K562 treated with DMSO at 1 percent for 12 hours (cell line): ENCODE data around the gene PNKD. TPM values are rescaled to one million over a fixed set of nuclear protein-coding genes. Genes with fewer than 3 reads are reported as not detected.

Source experiments
- total RNA-seq: library from RNA; unstranded; fragments of 300-600 nt; gene quantifications from 2 replicates; pipeline ENCODE4 v1.2.3, GENCODE V29; 2022; ENCODE audit not compliant: insufficient read depth

The PNKD gene, protein sequence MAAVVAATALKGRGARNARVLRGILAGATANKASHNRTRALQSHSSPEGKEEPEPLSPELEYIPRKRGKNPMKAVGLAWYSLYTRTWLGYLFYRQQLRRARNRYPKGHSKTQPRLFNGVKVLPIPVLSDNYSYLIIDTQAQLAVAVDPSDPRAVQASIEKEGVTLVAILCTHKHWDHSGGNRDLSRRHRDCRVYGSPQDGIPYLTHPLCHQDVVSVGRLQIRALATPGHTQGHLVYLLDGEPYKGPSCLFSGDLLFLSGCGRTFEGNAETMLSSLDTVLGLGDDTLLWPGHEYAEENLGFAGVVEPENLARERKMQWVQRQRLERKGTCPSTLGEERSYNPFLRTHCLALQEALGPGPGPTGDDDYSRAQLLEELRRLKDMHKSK
- total RNA-seq, result 49.2 and 57.8 TPM in 2 replicates

DNA sequence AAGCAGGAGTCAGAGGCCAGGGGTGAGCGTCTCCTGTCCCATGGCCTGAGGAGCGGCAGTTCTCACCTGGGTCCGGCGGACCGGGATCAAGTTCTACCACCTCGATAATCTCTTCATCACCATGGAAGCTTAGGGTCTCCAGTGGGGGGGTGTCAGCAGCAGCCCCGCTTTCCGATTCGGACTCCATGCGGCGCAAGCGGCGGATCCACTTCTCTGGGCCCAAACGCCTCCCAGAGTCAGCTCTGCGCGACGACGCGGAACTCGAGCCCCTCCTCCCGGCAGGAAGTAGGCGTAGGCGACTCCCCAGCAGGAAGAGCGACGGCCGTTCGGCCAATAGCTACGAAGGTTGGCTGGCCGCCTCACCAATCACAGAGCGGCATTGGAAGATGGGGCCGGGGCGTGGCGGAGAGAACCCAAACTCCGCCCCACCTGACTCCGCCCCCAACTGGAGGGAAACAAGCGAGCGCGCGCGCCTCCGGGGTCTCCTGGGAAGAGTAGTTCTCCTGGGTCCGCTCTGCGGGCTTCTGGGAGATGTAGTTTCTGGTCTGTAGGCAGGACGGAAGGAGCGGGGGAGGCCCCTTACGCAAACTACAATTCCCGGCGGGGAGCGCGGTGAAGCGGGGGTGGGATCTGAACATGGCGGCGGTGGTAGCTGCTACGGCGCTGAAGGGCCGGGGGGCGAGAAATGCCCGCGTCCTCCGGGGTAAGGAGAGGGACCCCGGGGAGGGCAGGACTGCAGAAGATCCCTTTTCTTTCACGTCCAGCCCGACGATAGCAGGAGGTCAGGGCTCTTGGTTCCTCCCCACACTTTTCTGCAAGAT, at the start of gene PNKD, which contains the start of gene AAMP:
PNKD (plus strand) TSS at position 620 of the 821 bp plus-strand sequence; CDS start at position 637, 17 bp downstream.
AAMP (minus strand) TSS at position 238 of the 821 bp plus-strand sequence; CDS start at position 187, 51 bp downstream.

DNA sequence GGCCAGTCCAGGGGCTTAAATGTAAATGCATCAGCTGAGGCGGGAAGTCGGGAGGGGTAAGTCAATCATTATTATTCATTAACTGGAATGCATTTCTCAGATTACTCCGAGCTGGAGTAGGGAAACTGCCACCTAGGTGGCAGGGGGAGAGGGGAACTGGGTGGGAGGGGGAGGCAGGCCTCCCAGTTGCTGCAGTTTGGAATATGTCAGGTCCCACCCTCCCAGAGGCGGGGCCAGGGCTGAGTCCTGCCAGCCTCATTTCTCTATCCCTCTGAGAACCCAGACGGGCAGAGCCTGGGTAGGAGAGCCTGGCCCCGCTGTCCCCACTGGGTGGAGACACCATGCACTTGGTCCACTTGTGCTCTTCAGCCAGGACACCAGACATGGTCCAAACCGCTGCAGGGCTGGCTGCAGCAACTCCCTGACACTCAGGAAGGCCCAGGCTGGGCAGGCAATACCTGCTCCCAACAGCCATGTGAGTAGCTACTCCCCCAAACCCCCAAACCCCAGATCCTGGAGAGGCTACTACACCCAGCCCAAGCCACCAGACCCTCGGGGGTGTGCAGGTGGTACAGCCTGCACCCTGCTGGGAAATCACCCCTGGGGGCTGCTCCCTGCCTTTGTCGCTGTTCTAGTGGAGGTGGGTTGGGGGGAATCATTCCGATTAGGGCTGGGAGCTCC, 9.4 kb upstream of the PNKD start, which contains the start of gene GPBAR1:
GPBAR1 (plus strand) TSS at position 274 of the 681 bp plus-strand sequence. CDS start 1,710 bp downstream, outside the sequence.

DNA sequence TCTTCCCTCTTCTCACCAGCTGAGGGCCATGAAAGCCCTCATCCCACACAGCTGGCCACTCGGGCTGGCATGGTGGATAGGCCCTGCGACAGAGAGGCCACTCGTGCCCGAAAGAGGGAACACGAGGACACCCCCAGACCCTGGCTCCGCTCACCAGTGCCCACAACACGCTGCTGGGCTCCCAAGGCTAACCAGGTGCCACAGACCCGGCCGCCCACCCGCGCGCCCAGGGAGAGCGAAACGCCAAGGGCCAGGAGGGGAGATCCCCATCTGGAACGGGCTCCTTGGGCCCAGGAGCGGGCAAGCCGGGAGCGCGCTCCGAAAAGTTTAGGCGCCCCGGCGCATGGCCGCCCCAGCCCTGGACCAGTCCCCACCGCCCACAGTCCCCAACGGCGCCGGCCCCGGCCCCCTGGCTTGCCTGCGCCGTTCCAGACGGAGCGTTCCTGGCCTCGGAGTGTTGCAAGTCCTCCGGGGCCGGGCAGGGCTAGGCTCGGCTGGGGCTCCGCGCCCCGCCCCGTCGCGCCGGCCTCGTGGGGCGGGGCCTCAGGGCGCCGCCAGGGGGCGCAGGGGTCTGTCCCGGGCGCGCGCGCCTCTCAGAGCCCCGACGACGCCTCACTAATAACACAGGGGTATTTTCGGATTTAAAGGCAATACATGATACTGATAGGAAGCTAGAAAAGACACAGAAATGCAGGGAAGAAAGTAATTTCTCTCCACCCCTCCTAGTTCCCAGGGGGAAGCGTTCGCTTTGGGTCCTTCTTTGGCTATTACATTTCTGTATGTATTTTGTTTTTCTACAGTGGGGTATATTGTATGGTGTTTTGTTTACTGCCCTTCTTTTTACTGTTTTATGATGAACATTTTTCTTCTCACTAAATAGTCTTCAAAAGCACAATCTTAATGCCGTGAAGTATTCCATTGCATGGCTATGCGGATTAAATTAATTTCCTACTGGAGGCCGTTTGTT, 22.0 kb downstream of the PNKD start, which contains the start of gene TMBIM1:
TMBIM1 (minus strand) TSS at position 456 of the 967 bp plus-strand sequence. CDS start 10,362 bp downstream, outside the sequence.

GRCh38 chr2:218381916-218382366, 111.6 kb downstream of the PNKD start, which contains the start of gene SLC11A1:
Gene SLC11A1, plus strand, starts transcription at chr2:218382273. Its CDS starts 96 bp downstream, at chr2:218382369.

Other genes with a start within 250 kb of the PNKD start
- gene RUFY4, start 201.3 kb upstream of the PNKD start, total RNA-seq, result not detected in 2 replicates
- gene CXCR2, start 144.5 kb upstream of the PNKD start, total RNA-seq, result not detected in 2 replicates
- not detected in 2 replicates for gene CXCR1, start 103.6 kb upstream of the PNKD start, total RNA-seq
- 98.8 and 151 TPM in 2 replicates for gene ARPC2, start 53.3 kb upstream of the PNKD start, total RNA-seq
- gene GPBAR1, start 9.5 kb upstream of the PNKD start, total RNA-seq, result not detected in 2 replicates
- gene AAMP, start 382 bp upstream of the PNKD start, total RNA-seq, result 83.8 and 109 TPM in 2 replicates
- gene TMBIM1, start 22.0 kb downstream of the PNKD start, total RNA-seq, result 51.8 and 76.5 TPM in 2 replicates
- gene CATIP, start 86.3 kb downstream of the PNKD start, total RNA-seq, result 0.35 and 0.78 TPM in 2 replicates
- gene SLC11A1, start 111.8 kb downstream of the PNKD start, total RNA-seq, result 0.33 and 0.70 TPM in 2 replicates
- gene CTDSP1, start 129.3 kb downstream of the PNKD start, total RNA-seq, result 51.0 and 69.0 TPM in 2 replicates
- gene VIL1, start 148.6 kb downstream of the PNKD start, total RNA-seq, result 0.65 and 0.74 TPM in 2 replicates